Measurements from ENCODE around the gene PTGES3.
A peak's percentile ranks its signal among the peaks of the same experiment; 100 is the strongest.
"Not testable (repeated sequence)": the region's sequence is repeated elsewhere in the genome, so short reads cannot be mapped to it uniquely, and the experiment has no call there.

PTGES3 gene

DNA sequence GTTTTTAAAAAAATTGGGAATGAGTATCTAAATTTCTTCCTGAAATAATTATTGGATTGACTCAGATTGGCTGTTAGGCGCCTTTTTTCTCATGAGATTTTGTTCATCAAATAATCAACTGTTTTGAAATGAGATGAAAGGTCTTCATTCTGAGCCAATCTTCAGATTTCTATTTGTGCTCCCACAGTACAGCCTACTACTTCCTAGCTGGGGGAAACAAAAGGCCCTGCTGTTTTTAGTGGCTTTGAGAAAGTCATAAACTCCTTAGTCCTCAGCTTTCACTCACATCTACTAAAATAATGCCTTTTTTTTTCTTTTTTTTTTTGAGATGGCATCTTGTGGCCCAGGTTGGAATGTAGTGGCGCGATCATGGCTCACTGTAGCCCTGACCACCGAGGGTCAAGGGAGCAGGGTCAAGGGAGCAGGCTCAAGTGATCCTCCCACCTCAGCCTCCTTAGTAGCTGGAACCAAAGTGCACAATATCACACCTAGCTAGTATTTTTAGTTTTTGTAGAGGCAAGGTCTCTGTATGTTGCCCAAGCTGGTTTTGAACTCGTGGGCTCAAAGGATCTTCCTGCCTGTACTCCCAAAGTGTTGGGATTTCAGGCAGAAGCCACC lies 21.8 kb upstream of the PTGES3 start:
- DNase-seq (ENCODE audit: low read depth): no peak

DNA sequence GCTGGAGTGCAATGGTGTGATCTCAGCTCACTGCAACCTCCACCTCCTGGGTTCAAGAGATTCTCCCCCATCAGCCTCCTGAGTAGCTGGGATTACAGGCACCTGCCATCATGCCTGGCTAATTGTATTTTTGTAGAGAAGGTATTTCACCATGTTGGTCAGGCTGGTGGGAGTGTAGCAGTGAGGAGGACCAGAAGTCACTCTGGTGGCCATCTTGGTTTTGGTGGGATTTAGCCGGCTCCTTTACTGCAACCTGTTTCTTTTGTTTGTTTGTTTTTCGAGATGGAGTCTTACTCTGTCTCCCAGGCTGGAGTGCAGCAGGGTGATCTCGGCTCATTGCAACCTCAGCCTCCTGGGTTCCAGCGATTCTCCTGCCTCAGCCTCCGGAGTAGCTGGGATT lies 16.4 kb upstream of the PTGES3 start:
- DNase-seq (ENCODE audit: low read depth): not testable (repeated sequence)

GRCh38 chr12:56699020-56699661 lies 11.1 kb upstream of the PTGES3 start:
- no peak for DNase-seq (ENCODE audit: low read depth)

- no peak for DNase-seq (ENCODE audit: low read depth)
Observed at GRCh38 chr12:56695327-56696101, 7.4 kb upstream of the PTGES3 start.

DNA sequence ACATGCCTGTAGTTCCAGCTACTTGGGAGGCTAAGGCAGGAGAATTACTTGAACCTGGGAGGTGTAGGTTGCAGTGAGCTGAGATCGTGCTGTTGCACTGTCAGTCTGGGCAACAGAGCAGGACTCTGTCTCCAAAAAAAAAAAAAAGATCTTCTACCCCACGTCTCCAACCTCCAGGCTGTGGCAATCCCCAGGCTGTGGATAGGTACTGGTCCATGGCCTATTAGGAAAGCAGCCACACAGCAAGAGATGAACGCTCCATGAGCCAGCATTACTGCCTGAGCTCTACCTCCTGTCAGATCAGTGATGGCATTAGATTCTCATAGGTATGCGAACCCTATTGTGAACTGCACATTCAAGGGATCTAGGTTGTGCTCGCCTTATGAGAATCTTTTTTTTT lies 6.1 kb upstream of the PTGES3 start:
- no peak for DNase-seq (ENCODE audit: low read depth)

DNA sequence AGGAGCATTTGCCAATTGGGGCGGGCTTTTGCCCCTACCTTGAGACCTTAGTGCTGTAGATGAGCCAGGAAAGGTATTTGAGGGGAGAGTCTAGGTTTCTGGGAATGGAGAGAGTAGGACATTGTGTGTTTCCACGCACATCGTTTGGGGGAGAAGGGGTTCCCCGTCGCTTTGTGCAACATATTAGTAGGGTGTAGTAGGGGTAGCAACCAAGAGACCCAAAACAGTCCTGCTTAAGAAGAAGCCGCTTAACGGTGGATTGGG lies 694 bp upstream of the PTGES3 start:
- no peak for DNase-seq (ENCODE audit: low read depth)

- DNase-seq (ENCODE audit: low read depth): peak; percentile 47
Observed at GRCh38 chr12:56687223-56688128, 608 bp downstream of the PTGES3 start.

DNA sequence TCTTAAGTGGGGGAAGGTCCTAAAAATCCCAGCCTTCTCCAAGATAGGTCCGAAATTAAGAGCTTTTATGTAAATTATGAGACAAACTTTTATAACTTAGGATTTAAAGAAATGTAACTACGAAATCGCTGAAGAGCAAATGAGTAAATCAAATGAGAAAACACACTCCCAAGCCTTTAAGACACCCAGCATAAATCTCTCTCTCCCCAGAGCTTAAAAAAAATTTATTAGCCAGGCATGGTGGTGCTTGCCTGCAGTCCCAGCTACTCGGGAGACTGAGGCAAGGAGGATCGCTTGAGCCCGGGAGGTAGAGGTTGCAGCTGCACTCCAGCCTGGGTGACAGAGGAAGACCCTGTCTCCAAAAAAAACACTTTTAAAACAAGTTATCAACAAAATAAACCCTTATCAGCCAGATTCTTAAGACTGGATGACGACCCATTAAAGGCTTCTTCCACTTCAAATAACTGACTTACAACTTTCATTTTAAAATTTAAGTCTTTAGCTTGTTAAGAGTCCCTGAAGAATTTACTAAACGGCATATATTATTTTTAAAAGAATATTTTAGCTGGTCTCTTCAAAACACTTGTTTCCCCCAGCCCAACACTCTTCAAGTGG lies 3.2 kb downstream of the PTGES3 start:
- DNase-seq (ENCODE audit: low read depth): no peak

DNA sequence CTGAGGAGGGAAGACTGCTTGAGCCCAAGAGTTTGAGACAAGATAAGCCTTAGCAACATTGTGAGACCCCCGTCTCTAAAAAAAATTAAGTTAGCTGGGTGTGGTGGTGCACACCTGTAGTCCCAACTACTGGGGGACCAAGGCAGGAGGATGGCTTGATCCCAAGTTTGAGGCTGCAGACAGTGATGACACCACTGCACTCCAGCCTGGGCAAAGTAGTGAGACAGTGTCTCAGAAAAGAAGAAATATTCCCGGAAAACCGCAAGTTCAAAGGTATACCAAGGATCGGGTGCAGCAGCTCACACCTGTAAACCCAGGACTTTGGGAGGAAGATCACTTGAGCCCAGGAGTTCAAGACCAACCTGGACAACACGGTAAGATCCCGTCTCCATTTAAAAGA lies 5.8 kb downstream of the PTGES3 start:
- no peak for DNase-seq (ENCODE audit: low read depth)

DNA sequence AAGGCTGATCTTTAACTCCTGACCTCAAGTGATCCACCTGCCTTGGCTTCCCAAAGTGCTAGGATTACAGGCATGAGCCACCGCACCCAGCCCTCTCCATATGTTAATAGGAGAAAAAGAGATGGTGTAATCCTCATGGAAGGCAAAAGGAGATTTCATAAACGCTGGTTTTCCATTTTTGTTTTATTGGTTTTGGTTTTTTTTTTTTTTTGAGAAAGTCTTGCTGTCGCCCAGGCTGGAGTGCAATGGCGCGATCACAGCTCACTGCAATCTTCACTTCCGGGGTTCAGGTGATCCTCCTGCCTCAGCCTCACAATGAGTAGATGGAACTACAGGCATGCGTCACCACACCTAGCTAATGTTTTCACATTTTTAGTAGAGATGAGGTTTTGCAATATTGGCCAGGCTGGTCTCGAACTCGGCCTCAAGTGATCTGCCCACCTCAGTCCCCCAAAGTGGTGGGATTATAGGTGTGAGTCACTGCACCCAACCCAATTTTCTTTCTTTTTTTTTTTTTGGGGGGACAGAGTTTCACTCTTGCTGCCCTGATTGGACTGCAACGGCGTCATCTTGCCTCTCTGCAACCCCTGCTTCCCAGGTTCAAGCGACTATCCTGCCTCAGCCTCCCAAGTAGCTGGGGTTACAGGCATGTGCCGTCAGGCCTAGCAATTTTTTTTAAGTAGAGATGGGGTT lies 8.1 kb downstream of the PTGES3 start:
- DNase-seq (ENCODE audit: low read depth): no peak

- no peak for DNase-seq (ENCODE audit: low read depth)
Observed at GRCh38 chr12:56678852-56679251, 9.2 kb downstream of the PTGES3 start.

DNA sequence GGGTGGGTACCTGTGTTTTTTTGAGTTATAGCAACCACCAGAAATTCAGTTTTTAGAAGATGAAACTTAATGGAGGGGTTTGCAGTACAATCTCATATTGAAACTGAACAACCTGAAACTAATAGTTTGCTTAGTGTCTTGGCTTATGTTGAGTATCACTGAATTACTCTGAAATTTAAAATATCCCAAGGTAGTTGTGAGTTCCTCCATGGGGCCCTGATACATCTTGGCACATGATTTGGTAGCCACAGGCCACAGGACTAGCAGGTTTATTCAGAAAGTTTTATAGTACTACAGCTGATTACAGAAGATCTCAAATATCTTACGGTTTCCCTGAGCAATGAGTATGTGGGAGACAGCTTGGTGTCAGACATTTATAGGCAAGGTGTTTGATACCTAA lies 10.4 kb downstream of the PTGES3 start:
- DNase-seq (ENCODE audit: low read depth): no peak

GRCh38 chr12:56676851-56677580 lies 11.1 kb downstream of the PTGES3 start:
- no peak for DNase-seq (ENCODE audit: low read depth)

- no peak for DNase-seq (ENCODE audit: low read depth)
Observed at GRCh38 chr12:56671608-56672007, 16.5 kb downstream of the PTGES3 start.

GRCh38 chr12:56670836-56671235 lies 17.2 kb downstream of the PTGES3 start:
- DNase-seq (ENCODE audit: low read depth): no peak

GRCh38 chr12:56668197-56668457 lies 20.0 kb downstream of the PTGES3 start:
- DNase-seq (ENCODE audit: low read depth): no peak

DNA sequence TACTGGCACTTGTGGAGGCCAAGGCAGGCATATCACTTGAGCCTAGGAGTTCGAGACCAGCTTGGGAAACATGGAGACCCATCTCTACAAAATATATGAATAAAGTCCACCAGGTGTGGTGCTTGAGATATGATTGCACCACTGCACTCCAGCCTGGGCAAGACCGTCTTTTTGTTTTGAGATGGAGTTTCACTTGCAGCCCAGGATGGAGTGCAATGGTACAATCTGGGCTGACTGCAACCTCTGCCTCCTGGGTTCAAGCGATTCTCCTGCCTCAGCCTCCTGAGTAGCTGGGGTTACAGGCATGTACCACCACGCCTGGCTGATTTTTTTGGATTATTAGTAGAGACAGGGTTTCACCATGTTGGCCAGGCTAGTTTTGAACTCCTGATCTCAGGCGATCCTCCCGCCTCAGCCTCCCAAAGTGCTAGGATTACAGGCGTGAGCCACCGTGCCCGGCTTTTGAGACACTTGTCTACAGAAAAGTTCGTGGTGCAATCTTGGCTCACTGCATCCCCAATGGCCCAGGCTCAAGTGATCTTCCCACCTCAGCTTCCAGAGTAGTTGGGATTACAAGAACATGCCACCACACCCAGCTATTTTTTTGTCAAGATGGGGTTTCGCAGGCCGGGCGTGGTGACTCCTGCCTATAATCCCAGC lies 26.0 kb downstream of the PTGES3 start:
- no peak for DNase-seq (ENCODE audit: low read depth)

DNA sequence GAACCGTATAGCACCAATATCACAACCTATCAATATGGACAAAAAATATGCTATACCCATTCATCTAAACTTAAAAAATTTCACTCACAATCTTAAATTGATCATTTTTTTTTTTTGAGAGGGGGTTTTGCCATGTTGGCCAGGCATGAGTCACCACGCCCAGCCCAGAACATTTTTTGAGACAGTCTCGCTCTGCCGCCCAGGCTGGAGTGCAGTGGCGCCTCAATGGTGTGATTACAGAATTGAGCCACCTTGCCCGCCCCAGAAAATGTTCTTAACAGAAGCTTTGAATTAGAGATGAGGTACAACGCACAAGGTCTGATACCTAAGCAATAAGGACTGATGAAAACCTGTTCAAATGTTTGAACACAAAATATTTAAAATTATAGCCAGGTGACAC lies 26.5 kb downstream of the PTGES3 start:
- DNase-seq (ENCODE audit: low read depth): no peak

- no peak for DNase-seq (ENCODE audit: low read depth)
Observed at GRCh38 chr12:56658921-56659320, 29.2 kb downstream of the PTGES3 start.

Measured in activated T-cell treated with anti-CD3 and anti-CD28 coated beads for 24 hours (primary cell).